Measurements from ENCODE around the gene INO80D.
"Not testable (repeated sequence)": the region's sequence is repeated elsewhere in the genome, so short reads cannot be mapped to it uniquely, and the experiment has no call there.

DNA sequence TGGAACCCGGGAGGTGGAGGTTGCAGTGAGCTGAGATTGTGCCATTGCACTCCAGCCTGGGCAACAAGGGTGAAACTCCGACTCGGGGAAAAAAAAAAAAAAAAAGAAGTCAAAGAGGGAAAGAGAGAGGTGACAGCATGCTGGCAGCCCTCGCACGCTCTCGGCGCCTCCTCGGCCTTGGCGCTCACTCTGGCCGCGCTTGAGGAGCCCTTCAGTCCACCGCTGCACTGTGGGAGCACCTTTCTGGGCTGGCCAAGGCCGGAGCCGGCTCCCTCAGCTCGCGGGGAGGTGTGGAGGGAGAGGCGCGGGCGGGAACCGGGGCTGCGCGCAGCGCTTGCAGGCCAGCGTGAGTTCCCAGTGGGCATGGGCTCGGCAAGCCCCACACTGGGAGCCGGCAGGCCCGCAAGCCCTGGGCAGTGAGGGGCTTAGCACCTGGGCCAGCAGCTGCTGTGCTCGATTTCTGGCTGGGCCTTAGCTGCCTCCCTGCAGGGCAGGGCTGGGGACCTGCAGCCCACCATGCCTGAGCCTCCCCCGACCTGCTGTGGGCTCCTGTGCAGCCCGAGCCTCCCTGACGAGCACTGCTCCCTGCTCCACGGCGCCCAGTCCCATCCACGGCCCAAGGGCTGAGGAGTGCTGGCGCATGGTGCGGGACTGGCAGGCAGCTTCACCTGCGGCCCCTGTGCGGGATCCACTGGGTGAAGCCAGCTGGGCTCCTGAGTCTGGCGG, 108.9 kb downstream of the INO80D start:
- not testable (repeated sequence) for TF ChIP-seq EZH2 (IDR thresholded peaks at IDR 0.05; ENCODE audit: borderline replicate concordance, low read depth, low read length, poor library complexity, severe bottlenecking)
- TF ChIP-seq, protein P1, sequence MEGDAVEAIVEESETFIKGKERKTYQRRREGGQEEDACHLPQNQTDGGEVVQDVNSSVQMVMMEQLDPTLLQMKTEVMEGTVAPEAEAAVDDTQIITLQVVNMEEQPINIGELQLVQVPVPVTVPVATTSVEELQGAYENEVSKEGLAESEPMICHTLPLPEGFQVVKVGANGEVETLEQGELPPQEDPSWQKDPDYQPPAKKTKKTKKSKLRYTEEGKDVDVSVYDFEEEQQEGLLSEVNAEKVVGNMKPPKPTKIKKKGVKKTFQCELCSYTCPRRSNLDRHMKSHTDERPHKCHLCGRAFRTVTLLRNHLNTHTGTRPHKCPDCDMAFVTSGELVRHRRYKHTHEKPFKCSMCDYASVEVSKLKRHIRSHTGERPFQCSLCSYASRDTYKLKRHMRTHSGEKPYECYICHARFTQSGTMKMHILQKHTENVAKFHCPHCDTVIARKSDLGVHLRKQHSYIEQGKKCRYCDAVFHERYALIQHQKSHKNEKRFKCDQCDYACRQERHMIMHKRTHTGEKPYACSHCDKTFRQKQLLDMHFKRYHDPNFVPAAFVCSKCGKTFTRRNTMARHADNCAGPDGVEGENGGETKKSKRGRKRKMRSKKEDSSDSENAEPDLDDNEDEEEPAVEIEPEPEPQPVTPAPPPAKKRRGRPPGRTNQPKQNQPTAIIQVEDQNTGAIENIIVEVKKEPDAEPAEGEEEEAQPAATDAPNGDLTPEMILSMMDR (conservative IDR thresholded peaks at IDR 0.05; ENCODE audit: low read depth, low read length), result not testable (repeated sequence)
